HG03460 (cell line): ENCODE data around the gene COL9A1.

Experiments used
- ATAC-seq: cut with Tn5 transposase; IDR thresholded peaks from one replicate; pipeline ENCODE4 v1.9.1; 2021; ENCODE audit not compliant: unreplicated experiment

Gene COL9A1

GRCh38 chr6:70176842-70177550 is 125.9 kb downstream of the COL9A1 start:
- no peak for ATAC-seq

DNA sequence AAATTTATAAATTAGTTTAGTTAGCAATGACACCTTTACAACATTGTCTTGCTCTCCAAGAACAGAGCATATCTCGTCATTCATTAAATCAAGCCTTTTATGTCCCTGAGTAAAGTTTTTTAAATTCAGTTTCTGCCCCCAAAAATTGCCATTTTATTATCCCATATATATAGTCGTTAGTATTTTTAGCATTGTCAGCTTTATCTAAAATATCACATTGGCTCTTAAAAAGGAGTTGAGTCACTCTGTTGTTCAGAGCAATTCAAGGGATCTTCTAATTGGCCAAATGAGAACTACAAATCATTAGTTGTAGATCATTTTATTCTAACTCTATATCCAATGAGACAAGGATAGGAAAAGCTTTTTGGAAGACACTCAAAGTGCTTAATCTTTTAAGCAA is 127.1 kb downstream of the COL9A1 start:
- no peak for ATAC-seq

- no peak for ATAC-seq
These were observed 130.6 kb downstream of the COL9A1 start for GRCh38 chr6:70172252-70172651.

- no peak for ATAC-seq
These were observed 131.6 kb downstream of the COL9A1 start for GRCh38 chr6:70171236-70171635.

- ATAC-seq: no peak
These were observed 134.1 kb downstream of the COL9A1 start for GRCh38 chr6:70168681-70169377.
